Right lung (tissue), 5 donors: Measurements from ENCODE around the gene OR9G1. TPM values are rescaled to one million over a fixed set of nuclear protein-coding genes. Genes with fewer than 3 reads are reported as not detected.

Experiments used
- polyA plus RNA-seq, 5 donors: library from polyadenylated mRNA; unstranded; fragments of 120-200 nt; gene quantifications; one replicate each; pipeline versions ENCODE4 v1.2.1 to v1.2.3, GENCODE V29; 2013; ENCODE audit warnings: inconsistent platforms in 1 of 5, low replicate concordance in 1 of 5; ENCODE audit not compliant: insufficient read length in 5 of 5, insufficient read depth in 1 of 5

Gene OR9G1
- polyA plus RNA-seq, 5 donors = not detected

Other genes with a start within 250 kb of the OR9G1 start
- gene OR5M3, start 225.7 kb upstream of the OR9G1 start, polyA plus RNA-seq = not detected
- not detected for gene OR5M8, start 207.7 kb upstream of the OR9G1 start, polyA plus RNA-seq
- gene OR5M11, start 155.8 kb upstream of the OR9G1 start, polyA plus RNA-seq = not detected
- gene OR5M10, start 121.4 kb upstream of the OR9G1 start, polyA plus RNA-seq = not detected
- not detected for gene OR5M1, start 84.2 kb upstream of the OR9G1 start, polyA plus RNA-seq
- gene OR5AP2, start 56.7 kb upstream of the OR9G1 start, polyA plus RNA-seq = not detected
- gene OR5AR1, start 35.4 kb upstream of the OR9G1 start, polyA plus RNA-seq = not detected
- not detected for gene OR9G4, start 49.6 kb downstream of the OR9G1 start, polyA plus RNA-seq